ENCODE data around the gene CLIC4.
"Not testable (repeated sequence)": the region's sequence is repeated elsewhere in the genome, so short reads cannot be mapped to it uniquely, and the experiment has no call there.

Gene CLIC4

DNA sequence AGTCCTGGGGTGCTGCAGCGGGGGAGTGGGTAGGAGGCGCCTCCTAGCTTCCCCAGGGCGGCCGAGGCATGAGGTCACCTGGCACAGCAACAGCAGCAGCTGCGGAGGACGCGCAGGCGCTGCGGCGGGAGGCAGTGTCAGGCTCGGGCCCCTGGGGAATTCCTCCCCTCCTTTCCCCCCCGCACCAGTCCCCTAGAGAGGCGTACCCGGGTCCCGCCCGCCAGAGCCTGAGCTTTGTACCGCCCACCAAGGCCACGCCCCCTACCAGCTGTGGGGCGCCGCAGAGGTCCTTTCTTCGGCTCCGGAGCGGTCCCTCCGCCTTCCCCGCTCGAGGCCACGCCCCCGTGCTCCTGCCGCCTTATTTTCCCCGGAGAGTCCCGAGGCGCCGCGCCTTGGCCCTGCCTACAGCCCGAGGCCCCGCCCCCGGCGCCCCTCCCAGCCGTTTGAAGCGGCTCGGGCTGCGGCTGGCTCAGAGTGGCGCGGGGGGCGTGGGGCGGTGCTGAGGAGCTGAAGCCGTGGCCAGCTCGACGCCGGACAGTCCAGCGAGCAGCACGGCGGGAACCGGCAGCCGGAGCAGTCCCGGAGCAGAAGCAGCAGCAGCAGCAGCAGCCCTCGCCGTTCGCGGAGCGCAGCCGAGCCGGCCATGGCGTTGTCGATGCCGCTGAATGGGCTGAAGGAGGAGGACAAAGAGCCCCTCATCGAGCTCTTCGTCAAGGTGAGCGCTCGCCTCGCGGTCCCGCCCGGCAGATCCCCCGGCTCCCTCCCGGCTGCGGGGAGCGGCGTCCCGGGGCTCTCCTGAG is at the start of gene CLIC4:
CLIC4 (plus strand) TSS at position 537 of the 800 bp plus-strand sequence; CDS start at position 644, 107 bp downstream.
- peak; percentile 99 for DNase-seq

DNA sequence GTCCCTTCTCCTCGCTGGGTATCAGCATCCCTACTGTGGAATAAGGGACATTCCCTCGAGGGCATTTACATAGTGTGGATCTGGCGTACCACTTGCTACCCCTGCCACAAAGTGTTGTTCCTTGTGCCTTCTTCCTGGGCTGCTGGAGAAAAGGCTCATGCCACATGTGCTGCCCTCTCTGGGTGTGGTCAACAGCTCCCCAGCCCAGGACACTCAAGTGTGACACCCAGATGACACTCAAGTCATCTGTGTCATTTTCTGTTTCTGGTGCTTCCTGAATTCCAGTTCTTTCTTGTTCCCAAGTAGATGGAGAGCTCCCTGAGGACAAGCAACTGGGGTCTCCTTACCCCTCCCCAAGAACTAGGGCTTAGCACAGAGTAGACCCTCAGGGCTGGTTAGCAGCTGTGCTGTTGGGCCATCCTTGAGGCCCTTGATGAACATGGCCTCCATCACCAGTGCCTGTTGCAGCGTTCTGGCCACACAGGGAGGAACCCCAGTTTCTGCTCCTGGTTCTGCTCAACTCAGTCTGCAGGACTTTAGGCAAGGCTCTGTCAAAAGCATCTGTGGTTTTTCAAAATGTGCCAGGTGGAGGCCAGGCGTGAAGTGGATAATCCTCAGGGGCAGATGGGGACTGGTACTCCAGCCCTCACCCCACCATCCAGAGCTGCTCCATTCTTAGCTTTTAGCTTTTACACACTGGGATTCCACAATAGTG is 49.0 kb upstream of the CLIC4 start:
- DNase-seq = no peak

DNA sequence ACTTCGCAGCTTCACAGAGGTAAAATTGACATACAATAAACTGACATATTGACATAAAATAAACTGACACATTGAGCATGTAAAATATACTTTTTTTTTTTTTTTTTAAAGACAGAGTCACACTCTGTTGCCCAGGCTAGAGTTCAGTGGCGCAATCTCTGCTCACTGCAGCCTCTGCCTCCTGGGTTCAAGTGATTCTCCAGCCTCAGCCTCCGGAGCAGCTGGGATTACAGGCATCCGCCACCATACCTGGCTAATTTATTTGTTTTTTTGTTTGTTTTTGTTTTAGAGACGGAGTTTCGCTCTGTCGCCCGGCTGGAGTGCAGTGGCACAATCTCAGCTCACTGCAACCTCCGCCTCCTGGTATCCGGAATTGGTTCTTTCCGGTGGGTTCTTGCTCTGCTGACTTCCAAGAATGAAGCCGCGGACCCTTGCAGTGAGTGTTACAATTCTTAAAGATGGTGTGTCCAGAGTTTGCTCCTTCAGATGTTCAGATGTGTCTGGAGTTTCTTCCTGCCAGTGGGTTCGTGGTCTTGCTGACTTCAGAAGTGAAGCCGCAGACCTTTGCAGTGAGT is 48.4 kb upstream of the CLIC4 start:
- no peak for DNase-seq

DNA sequence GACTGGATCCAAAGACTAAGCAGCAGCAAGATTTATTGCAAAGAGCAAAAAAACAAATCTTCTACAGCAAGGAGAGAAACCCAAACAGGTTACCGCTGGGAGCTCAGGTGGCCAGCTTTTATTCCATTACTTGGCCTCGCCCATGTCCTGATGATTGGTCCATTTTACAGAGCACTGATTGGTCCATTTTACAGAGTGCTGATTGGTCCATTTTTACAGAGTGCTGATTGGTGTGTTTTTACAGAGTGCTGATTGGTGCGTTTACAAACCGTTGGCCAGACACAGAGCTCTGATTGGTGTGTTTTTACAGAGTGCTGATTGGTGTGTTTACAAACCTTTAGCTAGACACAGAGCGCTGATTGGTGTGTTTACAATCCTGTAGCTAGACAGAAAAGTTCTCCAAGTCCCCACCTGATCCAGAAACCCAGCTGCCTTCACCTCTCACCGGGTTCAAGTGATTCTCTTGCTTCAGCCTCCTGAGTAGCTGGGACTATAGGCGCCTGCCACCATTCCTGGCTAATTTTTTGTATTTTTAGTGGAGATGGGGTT is 47.7 kb upstream of the CLIC4 start:
- DNase-seq = not testable (repeated sequence)

DNA sequence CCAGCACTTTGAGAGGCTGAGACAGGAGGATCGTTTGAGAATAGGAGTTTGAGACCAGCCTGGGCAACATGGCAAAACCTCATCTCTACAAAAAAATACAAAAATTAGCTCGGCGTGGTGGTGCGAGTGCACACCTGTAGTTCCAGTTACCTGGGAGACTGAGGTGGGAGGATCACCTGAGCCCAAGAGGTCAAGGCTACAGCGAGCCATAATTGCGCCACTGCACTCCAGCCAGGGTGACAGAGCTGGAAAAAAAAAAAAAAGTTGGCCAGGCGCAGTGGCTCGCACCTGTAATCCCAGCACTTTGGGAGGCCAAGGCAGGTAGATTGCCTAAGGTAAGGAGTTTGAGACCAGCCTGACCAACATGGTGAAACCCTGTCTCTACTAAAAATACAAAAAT is 46.9 kb upstream of the CLIC4 start:
- DNase-seq = not testable (repeated sequence)

DNA sequence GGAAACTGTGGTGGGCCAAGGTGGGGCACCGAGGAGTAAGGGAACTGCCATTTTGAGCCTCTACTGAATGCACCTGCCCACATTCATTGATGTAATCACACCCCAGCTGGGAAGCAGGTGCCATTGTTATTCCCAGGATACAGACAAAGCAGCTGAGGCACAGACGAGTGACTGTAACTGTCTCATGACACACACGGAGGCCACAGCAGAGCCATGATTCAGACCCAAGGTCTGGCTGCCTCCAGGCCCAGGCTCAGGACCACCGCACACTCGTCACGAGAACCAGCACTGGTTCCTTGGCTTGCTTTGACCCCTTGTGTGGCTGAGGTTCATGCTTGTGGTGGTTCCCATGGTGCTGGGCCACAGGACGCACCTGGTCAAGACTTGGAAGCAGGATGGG is 45.6 kb upstream of the CLIC4 start:
- DNase-seq = no peak

DNA sequence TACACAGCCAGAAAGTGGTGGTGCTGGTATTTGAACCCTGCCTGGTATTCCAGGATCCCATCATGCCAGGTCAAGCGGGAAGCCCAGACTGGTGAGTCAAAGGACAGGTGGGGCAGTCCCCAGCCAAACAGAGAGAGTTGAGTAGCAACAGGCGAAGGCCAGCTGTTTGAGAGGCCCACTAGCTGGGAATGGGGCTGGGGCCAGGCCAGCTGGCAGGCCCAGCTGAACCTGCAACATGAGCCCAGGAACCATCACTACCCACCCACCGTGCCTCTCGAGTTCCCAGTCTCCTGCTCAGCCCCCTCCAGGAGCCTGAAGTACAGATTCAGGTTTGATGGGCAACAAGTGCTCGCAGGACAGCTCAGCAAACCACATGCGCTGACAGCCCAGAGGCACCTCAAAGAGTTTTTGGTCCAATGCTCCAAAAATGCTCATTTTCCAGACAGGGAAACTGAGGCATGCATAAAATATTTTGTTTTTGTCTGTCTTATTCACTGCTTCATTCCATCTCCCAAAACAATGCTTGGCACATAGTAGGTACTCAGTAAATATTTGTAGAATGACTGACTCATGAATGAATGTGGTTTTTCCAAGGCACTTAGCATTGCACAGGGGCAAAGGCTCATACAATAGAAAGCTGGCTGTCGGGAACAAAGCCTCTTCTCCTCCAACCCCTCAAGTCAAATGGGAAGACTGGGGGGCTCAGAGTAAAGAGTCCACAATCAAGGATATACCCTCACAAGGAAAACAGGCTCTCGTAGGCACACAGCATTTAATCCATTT is 42.5 kb upstream of the CLIC4 start:
- no peak for DNase-seq

DNA sequence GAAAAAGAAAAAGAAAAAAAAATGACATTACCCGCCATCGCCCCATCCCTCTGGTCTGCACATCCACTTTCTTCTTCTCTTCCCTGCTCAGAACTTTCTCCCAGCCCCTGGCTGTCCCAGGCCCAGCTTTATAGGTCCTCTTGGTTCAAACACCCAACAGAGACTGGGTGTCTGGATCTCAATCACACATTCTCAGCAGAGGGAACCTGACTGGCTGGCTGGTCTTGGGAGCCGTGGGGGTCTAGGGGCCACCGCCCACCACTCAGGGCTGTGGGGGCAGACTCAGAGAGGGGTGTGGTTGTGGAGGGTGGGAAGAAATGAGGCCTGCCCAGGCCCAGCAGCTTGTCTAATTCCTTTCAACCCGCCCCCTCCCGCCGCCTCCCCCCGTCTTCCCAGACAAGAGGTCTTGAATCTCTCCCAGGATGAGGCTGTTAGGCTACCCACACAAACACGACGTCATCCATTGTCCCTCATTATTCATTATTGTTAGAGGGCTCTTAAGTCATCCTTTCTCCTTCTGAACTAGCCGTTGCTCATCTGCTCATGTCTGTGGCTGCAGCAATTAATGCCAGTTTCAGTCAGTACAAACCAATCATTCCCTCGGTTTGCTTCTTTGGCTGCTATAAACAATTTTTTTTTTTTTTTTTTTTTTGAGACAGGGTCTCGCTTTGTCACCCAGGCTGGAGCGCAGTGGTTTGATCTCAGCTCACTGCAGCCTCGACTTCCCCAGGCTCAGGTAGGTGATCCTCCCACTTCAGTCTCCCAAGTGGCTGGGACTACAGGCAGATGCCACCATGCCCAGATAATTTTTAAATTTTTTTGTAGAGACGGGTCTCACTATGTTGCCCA is 40.6 kb upstream of the CLIC4 start:
- DNase-seq = no peak

DNA sequence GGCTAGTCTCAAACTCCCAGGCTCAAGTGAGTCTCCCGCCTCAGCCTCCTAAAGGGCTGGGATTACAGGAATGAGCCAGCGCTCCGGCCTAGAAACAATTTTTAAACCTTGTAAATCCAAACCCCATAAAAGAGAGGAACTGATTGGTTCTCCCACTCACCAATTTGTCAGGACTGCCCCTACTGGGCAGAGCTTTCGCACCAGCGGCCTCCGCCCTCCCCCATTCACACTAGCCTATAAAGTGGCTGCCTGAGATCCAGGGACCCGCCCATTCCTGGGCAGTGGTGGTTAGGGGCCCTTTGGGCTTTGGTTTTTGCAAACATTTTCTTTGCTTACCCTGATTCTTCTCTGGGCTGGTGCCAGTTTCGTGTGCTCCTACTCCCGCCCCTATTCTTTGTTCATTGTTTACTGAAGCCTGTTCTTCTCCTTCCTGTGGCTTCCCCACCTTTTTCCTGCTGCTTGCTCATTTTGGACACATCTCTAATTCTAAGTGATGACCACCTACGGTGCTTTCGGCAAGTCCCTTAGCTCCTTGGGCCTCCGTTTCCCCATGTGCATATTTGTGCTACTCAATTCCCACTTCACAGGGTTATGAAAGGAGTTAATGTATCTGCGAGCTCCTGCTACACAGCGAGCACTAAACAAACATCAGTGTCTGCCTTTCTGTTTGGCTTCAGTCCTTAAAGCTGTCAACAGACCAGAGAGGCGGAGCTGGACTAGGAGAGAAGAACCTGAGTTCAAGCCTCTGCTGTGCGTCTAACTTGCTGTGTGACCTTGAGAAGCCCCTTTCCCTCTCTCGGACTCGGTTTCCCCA is 39.8 kb upstream of the CLIC4 start:
- DNase-seq = no peak

DNA sequence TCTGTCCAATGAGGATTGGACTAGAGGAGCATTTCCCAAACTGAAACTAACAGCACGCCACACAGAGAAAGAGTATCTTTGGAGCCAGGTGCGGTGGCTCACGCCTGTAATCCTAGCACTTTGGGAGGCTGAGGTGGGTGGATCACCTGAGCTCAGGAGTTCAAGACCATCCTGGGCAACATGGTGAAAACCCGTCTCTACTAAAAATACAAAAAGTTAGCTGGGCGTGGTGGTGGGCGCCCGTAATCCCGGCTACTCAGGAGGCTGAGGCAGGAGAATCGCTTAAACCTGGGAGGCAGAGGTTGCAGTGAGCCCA is 39.2 kb upstream of the CLIC4 start:
- not testable (repeated sequence) for DNase-seq

DNA sequence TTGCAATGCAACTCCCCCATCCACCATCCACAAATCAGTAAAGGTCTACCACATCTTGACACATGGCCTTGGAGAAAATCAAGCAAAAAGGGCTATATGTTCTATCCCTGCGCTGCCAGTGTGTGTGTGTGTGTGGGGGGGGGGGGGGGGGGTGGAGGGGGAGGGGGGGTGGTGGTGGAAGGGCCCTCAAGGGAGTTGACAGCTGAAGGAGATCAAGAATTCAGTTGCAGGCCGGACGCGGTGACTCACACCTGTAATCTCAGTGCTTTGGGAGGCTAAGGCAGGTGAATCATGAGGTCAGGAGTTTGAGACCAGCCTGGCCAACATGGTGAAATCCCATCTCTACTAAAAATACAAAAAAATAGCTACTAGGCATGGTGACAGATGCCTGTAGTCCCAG is 37.6 kb upstream of the CLIC4 start:
- DNase-seq = no peak

DNA sequence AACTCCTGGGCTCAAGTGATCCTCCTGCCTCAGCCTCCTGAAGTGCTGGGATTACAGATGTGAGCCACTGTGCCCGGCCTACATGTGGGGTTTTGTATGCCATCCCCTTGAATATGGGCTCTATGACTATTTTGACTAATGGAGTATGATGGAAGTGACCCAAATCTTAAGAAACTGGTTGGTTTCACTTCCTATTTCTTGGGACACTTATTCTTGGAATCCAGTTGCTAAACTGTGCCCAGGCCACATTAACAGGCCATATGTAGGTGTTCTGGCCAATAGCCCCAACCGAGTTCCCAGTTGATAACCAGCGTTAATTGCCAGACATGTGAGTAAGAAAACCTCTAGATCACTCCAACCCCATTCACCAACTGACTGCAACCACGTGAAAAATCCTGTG is 36.3 kb upstream of the CLIC4 start:
- DNase-seq = no peak

DNA sequence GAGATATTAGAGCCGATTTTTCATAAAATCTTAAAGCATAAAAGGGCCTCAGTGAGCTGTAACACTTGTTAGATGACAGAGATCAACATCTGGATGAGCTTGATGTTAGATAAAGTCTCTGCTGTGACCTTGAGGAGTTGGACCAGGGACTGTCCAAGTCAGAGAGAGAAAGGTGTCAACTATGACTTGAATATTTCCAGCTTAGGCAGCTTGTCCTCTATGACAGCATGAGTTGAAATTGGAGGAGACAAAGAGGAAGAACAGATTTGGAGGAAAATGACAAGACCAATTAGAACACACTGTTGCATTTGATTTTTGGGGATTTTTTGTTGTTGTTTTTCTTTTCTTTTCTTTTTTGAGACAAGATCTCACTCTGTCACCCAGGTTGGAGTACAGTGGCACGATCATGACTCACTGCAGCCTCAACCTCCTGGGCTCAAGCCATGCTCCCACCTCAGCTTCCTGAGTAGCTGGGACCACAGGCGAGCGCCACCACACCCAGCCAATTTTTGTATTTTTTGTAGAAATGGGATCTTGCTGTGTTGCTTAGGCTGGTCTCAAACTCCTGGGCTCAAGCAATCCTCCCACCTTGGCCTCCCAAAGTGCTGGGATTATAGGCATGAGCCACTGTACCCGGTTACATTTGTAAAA is 35.3 kb upstream of the CLIC4 start:
- no peak for DNase-seq

DNA sequence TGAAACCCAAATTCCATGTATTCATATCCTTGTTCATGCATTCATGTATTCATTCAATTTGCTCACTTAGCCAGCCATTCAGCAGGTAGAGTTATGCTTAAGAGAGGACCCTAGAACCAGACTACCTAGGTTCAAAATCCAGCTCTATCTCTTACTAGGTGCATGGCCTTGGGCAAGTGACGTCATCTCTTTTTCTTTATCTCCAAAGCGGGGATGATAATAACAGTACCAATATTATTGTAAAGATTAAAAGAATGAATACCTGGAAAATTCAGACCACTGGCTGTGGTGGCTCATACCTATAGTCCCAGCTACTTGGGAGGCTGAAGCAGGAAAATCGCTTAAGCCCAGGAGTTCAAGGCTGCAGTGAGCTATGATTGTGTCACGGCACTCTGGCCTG is 33.9 kb upstream of the CLIC4 start:
- no peak for DNase-seq

DNA sequence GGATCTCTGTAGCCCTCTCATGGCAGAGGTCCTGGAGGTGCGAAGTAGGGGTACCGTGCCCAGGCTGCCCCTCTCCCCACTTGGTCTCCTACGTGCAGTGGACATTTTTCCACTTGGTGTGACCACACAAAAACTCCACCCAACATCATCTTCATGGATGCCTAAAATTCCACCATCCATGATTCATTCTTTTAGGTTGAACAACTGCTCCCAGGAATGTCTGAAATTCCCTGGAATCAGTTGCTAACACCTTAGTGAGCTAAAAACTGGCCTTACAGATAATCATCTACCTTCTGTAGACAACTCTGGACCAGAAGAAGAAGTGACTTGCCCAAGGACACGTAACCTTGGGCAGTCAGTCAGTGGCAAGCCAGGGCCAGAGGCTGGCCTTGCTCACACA is 32.1 kb upstream of the CLIC4 start:
- DNase-seq = no peak

DNA sequence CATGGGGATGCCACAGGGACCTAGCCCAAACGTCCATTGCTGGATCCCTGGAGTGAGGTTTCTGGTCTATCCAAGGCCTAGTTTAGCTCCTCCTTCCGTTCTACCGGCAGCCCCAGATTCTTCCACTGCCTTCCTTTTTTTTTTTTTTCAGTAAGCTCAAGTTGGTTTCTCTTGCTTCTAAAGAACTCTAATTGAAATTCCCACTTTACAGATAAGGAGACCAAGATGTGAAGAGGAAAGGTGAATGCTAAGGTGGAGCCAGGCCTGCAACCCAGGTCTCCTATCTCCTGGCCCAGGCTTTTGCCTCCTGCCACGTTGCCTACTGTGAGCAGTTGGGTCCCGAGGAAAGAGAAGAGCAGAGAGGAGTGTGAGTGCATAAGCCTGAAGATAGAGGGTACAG is 31.5 kb upstream of the CLIC4 start:
- DNase-seq = no peak

DNA sequence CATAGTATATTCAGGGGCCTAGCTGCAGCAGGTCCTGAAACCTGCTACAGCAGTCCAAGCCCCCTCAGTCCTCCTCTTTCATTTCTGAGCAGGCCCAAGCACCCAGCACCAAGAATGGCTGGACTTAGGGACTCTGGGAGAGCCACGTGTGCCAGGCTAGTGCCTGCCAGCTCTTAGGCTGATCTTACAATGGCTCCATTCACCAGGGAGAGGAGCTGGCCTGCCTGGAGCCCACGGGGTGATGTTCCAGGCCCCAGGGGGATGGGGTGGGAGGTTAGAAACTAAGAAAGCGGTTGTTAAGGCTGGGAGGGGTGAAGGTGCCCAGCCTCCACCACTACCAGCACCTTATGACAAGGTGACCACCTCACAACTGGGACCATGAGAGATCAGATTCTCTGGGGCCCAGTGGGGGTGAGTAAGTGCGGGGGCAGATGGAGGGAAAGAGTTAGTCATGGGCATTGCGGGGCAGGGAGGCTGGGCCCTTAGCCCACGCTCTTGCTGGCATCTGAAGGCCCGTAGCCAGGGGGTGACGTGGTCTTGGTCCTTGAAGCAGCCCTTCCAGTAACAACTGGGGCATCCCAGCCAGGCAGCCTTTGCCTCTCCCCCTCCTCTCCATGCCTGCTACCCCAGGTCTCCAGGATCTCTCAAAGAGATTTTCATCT is 30.3 kb upstream of the CLIC4 start:
- no peak for DNase-seq

DNA sequence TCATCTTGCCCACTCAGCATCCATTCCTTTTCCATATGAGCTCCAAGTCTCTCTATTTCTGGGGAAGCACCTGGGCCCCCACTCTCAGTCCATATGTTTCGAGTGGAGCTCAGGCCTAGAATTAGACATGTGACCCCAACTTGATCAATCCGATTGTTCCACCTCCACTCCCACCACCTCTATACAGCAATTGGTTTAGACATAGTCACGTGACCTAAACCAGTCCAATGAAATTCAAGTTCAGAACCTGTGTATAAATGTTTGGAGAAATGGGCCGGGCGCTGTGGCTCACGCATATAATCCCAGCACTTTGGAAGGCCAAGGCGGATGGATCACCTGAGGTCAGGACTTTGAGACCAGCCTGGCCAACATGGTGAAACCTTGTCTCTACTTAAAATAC is 29.6 kb upstream of the CLIC4 start:
- no peak for DNase-seq

DNA sequence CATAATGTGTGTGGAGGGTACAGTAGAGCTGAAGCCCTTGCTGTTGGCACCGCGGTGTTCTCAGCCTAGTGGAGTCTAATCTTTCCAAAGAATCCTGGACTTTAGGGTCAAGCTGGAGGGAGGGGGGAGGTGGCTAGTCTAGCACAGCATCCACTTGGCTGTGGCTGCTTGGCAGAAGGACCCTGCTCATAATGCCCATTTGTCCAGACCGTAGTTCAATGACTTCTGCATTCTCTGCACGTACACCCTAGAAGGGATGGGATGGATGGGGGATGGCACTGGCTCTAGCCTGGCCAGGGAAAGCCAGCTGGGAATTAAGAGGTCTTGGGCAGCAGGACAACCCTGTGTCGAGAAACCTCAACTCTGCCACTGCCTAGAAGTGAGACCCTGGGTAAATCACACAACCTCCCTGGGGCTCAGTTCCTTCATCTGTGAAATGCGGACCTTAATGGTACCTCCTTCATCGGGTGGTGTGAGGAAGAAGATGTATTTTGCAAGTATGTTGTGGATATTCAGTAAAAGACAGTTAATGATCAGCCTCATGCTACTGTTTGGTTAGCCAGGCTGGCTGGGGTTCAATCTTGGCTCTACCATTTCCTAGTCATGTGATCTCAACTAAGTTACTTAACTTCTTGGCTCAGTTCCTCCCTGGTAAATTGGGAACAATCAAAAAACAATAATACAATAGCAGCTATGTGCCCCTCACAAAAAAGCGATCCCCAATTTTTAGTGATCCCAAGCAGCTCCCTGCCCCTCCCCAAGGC is 27.2 kb upstream of the CLIC4 start:
- DNase-seq = no peak
